Spleen (tissue), 7 donors: ENCODE results near the gene PIK3CG.
"Not testable (repeated sequence)": the region's sequence is repeated elsewhere in the genome, so short reads cannot be mapped to it uniquely, and the experiment has no call there.

Source experiments
- POLR2A ChIP-seq, 3 donors: fragments of 450-650 bp; IDR thresholded peaks; one replicate each; pipeline ENCODE4 v1.5.1; 2017; ENCODE audit warnings: antibody characterized with exemption in 3 of 3, mild to moderate bottlenecking in 1 of 3
- TF ChIP-seq, protein P1 (sequence below), 11 experiments: fragments of 200-600 bp in 7 of 11; fragments of 450-650 bp in 4 of 11; sonication (generic) in 4 of 11; IDR thresholded peaks in 8 of 11; conservative IDR thresholded peaks in 3 of 11; 1 replicate in 7 of 11; 2 replicates in 4 of 11; pipeline versions ENCODE4 v1.4.0 to v1.8.0; 2016 to 2021; ENCODE audit warnings: antibody characterized with exemption in 11 of 11, inconsistent platforms in 4 of 11, mild to moderate bottlenecking in 1 of 11
- donor health status: DM: no; HTN: no; CAD: no; lungs with moderate emphysema.
- donor health status: DM: no; HTN: no; CAD: no.
- donor health status: DM: no; HTN: no; CAD: no.

DNA sequence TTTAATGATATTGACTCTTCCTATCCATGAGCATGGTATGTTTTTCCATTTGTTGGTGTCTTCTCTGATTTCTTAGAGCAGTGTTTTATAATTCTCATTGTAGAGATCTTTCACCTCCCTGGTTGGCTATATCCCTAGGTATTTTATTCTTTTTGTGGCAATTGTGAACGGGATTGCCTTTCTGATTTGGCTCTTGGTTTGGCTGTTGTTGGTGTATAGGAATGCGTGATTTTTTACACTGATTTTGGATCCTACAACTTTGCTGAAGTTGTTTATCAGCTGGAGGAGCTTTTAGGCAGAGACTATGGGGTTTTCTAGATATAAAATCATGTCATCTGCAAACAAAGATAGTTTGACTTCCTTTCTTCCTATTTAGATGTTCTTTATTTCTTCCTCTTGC is 33.9 kb downstream of the PIK3CG start:
- TF ChIP-seq, protein P1, sequence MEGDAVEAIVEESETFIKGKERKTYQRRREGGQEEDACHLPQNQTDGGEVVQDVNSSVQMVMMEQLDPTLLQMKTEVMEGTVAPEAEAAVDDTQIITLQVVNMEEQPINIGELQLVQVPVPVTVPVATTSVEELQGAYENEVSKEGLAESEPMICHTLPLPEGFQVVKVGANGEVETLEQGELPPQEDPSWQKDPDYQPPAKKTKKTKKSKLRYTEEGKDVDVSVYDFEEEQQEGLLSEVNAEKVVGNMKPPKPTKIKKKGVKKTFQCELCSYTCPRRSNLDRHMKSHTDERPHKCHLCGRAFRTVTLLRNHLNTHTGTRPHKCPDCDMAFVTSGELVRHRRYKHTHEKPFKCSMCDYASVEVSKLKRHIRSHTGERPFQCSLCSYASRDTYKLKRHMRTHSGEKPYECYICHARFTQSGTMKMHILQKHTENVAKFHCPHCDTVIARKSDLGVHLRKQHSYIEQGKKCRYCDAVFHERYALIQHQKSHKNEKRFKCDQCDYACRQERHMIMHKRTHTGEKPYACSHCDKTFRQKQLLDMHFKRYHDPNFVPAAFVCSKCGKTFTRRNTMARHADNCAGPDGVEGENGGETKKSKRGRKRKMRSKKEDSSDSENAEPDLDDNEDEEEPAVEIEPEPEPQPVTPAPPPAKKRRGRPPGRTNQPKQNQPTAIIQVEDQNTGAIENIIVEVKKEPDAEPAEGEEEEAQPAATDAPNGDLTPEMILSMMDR (IDR thresholded peaks at IDR 0.05 in 8 of 11, conservative IDR thresholded peaks at IDR 0.05 in 3 of 11): not testable (repeated sequence)
- TF ChIP-seq POLR2A (IDR thresholded peaks at IDR 0.05): not testable (repeated sequence)
